Pancreas (tissue), 10 donors: ENCODE data around the gene AOC3. TPM values are rescaled to one million over a fixed set of nuclear protein-coding genes. Genes with fewer than 3 reads are reported as not detected.

Source experiments
- ATAC-seq, 4 donors: fragments of 200-7000 bp; cut with Tn5 transposase; one replicate each; pipeline versions ENCODE4 v1.8.0 to v1.9.1; 2020; ENCODE audit warnings: mild to moderate bottlenecking in 4 of 4, moderate library complexity in 4 of 4
- DNase-seq, 6 donors: peaks; one replicate each; pipeline ENCODE4 v3.0.0-alpha.2; 2020
- FAIRE-seq: peaks from 2 replicates; lab custom pipeline; 2012; peaks lifted over from hg19 to GRCh38; lab: Jason Lieb, UNC
- H3K27ac ChIP-seq, 4 donors: fragments of 200-600 bp; sonication (generic); 1 replicate in 3 of 4; 2 replicates in 1 of 4; pipeline versions ENCODE4 v1.5.0 to v1.8.0; 2020
- H3K27me3 ChIP-seq, 4 donors: fragments of 200-600 bp; one replicate each; pipeline ENCODE4 v1.8.0; 2021
- H3K36me3 ChIP-seq, 3 donors: fragments of 200-600 bp; sonication (generic) in 1 of 3; one replicate each; pipeline versions ENCODE4 v1.5.0 to v1.8.0; 2020 to 2021
- H3K4me1 ChIP-seq, 3 donors: fragments of 200-600 bp; one replicate each; pipeline ENCODE4 v1.8.0; 2021
- H3K4me3 ChIP-seq, 4 donors: fragments of 200-600 bp; sonication (generic) in 2 of 4; one replicate each; pipeline versions ENCODE4 v1.5.0 to v1.8.0; 2020 to 2021
- H3K9me3 ChIP-seq, 4 donors: fragments of 200-600 bp; one replicate each; pipeline ENCODE4 v1.8.0; 2021
- CTCF ChIP-seq, 4 donors: fragments of 200-600 bp; sonication (generic) in 3 of 4; IDR thresholded peaks; one replicate each; pipeline versions ENCODE4 v1.5.0 to v1.8.0; 2021; ENCODE audit warnings: antibody characterized with exemption in 4 of 4
- WGBS, 2 donors: extraction: QIAGEN DNeasy Blood & Tissue Kit; methylation state at CpG; one replicate each; pipeline ENCODE4 v1.1.7; 2013; 5-methylcytosine and 5-hydroxymethylcytosine counted together
- intact Hi-C, 3 donors: fragments of 100-400 bp; cut with DNase I; formaldehyde crosslinking; loops; one replicate each; pipeline versions ENCODE4 v1.11.1 to v1.14.2; 2022
- polyA plus RNA-seq, 2 donors: library from polyadenylated mRNA; stranded (reverse); fragments of 200-250 nt; gene quantifications; one replicate each; pipeline ENCODE4 v1.2.3, GENCODE V29; 2013
- total RNA-seq, 6 donors: library from RNA; stranded (reverse); fragmentation: NEBNext Ultra II Directional in 4 of 6; extraction: Animal tissue kit (Norgen Biotek cat#: 25700) in 4 of 6; gene quantifications; one replicate each; pipeline versions ENCODE4 v1.2.1 to v1.2.4, GENCODE V29; 2021 to 2023
- donor health status: healthy with polysubstance abuse.
- donor health status: DM: no; HTN: no; CAD: no; lungs with moderate emphysema.
- donor health status: DM: no; HTN: no; CAD: no.
- donor health status: control.
- donor health status: control.
- donor health status: Bipolar disorder and iron deficiency.
- donor health status: DM: yes; HTN: yes; CAD: no.
- donor health status: DM: no; HTN: no; CAD: no.
- donor health status: DM: no; HTN: no; CAD: no.
- donor health status: DM: yes; HTN: yes; CAD: no.

AOC3 gene
- total and polyA plus RNA-seq, 8 donors, result 1.9 to 11.3 (median 7.4) TPM

GRCh38 chr17:42809250-42809649 lies 41.7 kb upstream of the AOC3 start:
- Histone ChIP-seq H3K27ac (peak overlapping the region in 1 of 4 donors; percentile 38), H3K36me3 (peaks cover 0 to 31% (median 0%) of the 10 kb centered on the region in 3 donors), H3K27me3 (no peaks in the 10 kb centered on the region), H3K9me3 (no peaks in the 10 kb centered on the region), H3K4me3 (no peak overlapping the region), H3K4me1 (peaks cover 10 to 17% (median 16%) of the 10 kb centered on the region in 3 donors)
- 6 to 12% methylated on average over 3 of the region's 3 CpGs for WGBS, 2 donors
- peak; percentile 7 to 31 (median 20) for ATAC-seq
- no peak for TF ChIP-seq CTCF (IDR thresholded peaks at IDR 0.05)
- intact Hi-C loops, result no loop called here
- DNase-seq, result peak in 1 of 6 donors; percentile 43
- no peak for FAIRE-seq

- no peak for TF ChIP-seq CTCF (IDR thresholded peaks at IDR 0.05)
- no peaks in the 10 kb centered on the region for H3K9me3 ChIP-seq
- peaks cover 0 to 76% (median 25%) of the 10 kb centered on the region in 3 donors for H3K36me3 ChIP-seq
- H3K27ac ChIP-seq, result no peak overlapping the region
- H3K4me1 ChIP-seq, result no peaks in the 10 kb centered on the region
- FAIRE-seq (no peak), ATAC-seq (no peak), DNase-seq (no peak)
- no peak overlapping the region for H3K4me3 ChIP-seq
- intact Hi-C loops, result no loop called here
- WGBS, 2 donors, result 73 to 83% methylated on average over 8 of the region's 8 CpGs
- no peaks in the 10 kb centered on the region for H3K27me3 ChIP-seq
Measured at GRCh38 chr17:42814633-42815399, 36.2 kb upstream of the AOC3 start.

- Histone ChIP-seq H3K9me3 (no peaks in the 10 kb centered on the region), H3K27ac (no peak overlapping the region), H3K4me3 (no peak overlapping the region), H3K27me3 (no peaks in the 10 kb centered on the region), H3K36me3 (peaks cover 0 to 73% (median 25%) of the 10 kb centered on the region in 3 donors), H3K4me1 (peaks cover 0 to 6% (median 3%) of the 10 kb centered on the region in 3 donors)
- TF ChIP-seq CTCF (IDR thresholded peaks at IDR 0.05), result no peak
- no peak for ATAC-seq
- 70 to 81% methylated on average over 1 of the region's 1 CpG for WGBS, 2 donors
- FAIRE-seq, result no peak
- DNase-seq, result no peak
- intact Hi-C loops, result no loop called here
Measured at GRCh38 chr17:42817866-42818265, 33.1 kb upstream of the AOC3 start.

- 83 to 93% methylated on average over 5 of the region's 5 CpGs for WGBS, 2 donors
- H3K36me3 ChIP-seq, result peaks cover 0 to 71% (median 25%) of the 10 kb centered on the region in 3 donors
- DNase-seq, result no peak
- no peak for TF ChIP-seq CTCF (IDR thresholded peaks at IDR 0.05)
- ATAC-seq, result no peak
- intact Hi-C loops, result no loop called here
- no peaks in the 10 kb centered on the region for H3K9me3 ChIP-seq
- no peak for FAIRE-seq
- no peaks in the 10 kb centered on the region for H3K27me3 ChIP-seq
- no peak overlapping the region for H3K4me3 ChIP-seq
- no peak overlapping the region for H3K27ac ChIP-seq
- peaks cover 0 to 11% (median 8%) of the 10 kb centered on the region in 3 donors for H3K4me1 ChIP-seq
Measured at GRCh38 chr17:42818379-42818778, 32.6 kb upstream of the AOC3 start.
